Measurements from ENCODE around the gene LRRFIP1. TPM values are rescaled to one million over a fixed set of nuclear protein-coding genes. Genes with fewer than 3 reads are reported as not detected.

The LRRFIP1 gene
- total RNA-seq, 2 experiments from 2014 or later = 264 to 281 TPM

GRCh38 chr2:237823544-237823943, 196.2 kb downstream of the LRRFIP1 start:
- no peak overlapping the region for H3K27ac Mint-ChIP-seq
- CTCF ChIA-PET = no interaction called here

DNA sequence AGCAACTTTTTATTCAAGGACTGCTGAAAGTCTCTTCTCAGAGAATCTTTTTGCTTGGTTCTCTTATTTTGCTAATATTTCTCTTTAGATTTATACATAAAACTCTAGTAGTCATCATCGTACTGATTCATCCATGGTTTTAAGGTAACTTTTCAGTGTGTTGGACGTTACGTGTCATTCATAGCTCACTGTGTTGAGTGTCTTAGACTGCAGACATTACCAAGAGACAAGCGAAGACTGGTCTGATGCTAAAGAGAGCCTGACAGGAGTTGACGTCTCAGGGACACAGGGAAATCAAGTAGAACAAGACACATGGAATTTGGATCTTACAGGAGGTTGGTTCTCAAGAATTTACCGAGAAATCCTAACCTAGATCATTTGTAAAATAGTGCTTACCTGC, 196.7 kb downstream of the LRRFIP1 start:
- ATAC-seq (no peak), DNase-seq (no peak)
- ChIA-PET POLR2A (interaction anchor here (0.6 kb wide), 1 partner anchor 706 kb away, joined by 4 read pairs; no protein-coding TSS in a partner anchor), CTCF (interaction anchor here (0.7 to 1.1 kb wide), 2 partner anchors 10 to 439 kb away, joined by 3 read pairs; no protein-coding TSS in a partner anchor)
- no peaks in the 10 kb centered on the region for H3K4me1 Mint-ChIP-seq (ENCODE audit: low read depth)
- no peaks in the 10 kb centered on the region for H3K27me3 Mint-ChIP-seq
- no peaks in the 10 kb centered on the region for H3K36me3 Mint-ChIP-seq (ENCODE audit: low read depth)
- H3K27ac Mint-ChIP-seq = no peak overlapping the region
- no peak for TF ChIP-seq CTCF (IDR thresholded peaks at IDR 0.05)
- no peaks in the 10 kb centered on the region for H3K9me3 Mint-ChIP-seq
- no peak overlapping the region for H3K4me3 Mint-ChIP-seq
- intact Hi-C loops (cut with micrococcal nuclease) = no loop called here

More at GRCh38 chr2:237823544-237823943, 196.2 kb downstream of the LRRFIP1 start:
- TF ChIP-seq CTCF (IDR thresholded peaks at IDR 0.05) = no peak
- intact Hi-C loops (cut with micrococcal nuclease) = no loop called here
- Mint-ChIP-seq H3K27me3 (no peaks in the 10 kb centered on the region), H3K9me3 (no peaks in the 10 kb centered on the region), H3K36me3 (ENCODE audit: low read depth) (no peaks in the 10 kb centered on the region), H3K4me3 (no peak overlapping the region), H3K4me1 (ENCODE audit: low read depth) (no peaks in the 10 kb centered on the region)
- no peak for ATAC-seq
- POLR2A ChIA-PET = no interaction called here
- no peak for DNase-seq

GRCh38 chr2:237827421-237827987, 200.1 kb downstream of the LRRFIP1 start:
- CTCF ChIA-PET = interaction anchor here (2.1 kb wide), 1 partner anchor 13 kb away, joined by 8 read pairs; no protein-coding TSS in a partner anchor
- no peak for TF ChIP-seq CTCF (IDR thresholded peaks at IDR 0.05)
- no peak for ATAC-seq

More at GRCh38 chr2:237827421-237827987, 200.1 kb downstream of the LRRFIP1 start:
- H3K36me3 Mint-ChIP-seq (ENCODE audit: low read depth) = no peaks in the 10 kb centered on the region
- H3K27me3 Mint-ChIP-seq = no peaks in the 10 kb centered on the region
- no peak for DNase-seq
- intact Hi-C loops (cut with micrococcal nuclease) = no loop called here
- H3K27ac Mint-ChIP-seq = no peak overlapping the region
- H3K4me1 Mint-ChIP-seq (ENCODE audit: low read depth) = no peaks in the 10 kb centered on the region
- POLR2A ChIA-PET = interaction anchor here (0.6 kb wide), 2 partner anchors 82 to 811 kb away, joined by 3 to 4 read pairs; no protein-coding TSS in a partner anchor
- no peaks in the 10 kb centered on the region for H3K9me3 Mint-ChIP-seq
- no peak overlapping the region for H3K4me3 Mint-ChIP-seq

Other genes starting within 250 kb of the LRRFIP1 start
- gene COL6A3, start 213.4 kb upstream of the LRRFIP1 start, total RNA-seq = 1 to 10 TPM; 4.0 to 4.1 TPM
- gene MLPH, start 140.3 kb upstream of the LRRFIP1 start, total RNA-seq = not detected
- gene PRLH, start 61.0 kb upstream of the LRRFIP1 start, total RNA-seq = not detected
- under 1 TPM; 0.14 to 0.69 TPM for gene RAB17, start 36.9 kb upstream of the LRRFIP1 start, total RNA-seq
- gene RBM44, start 171.2 kb downstream of the LRRFIP1 start, total RNA-seq = under 1 TPM; 0.52 to 0.87 TPM
- gene RAMP1, start 232.0 kb downstream of the LRRFIP1 start, total RNA-seq = 1 to 10 TPM; 1.0 to 1.4 TPM

All from activated CD8-positive, alpha-beta T cell treated with anti-CD3 and anti-CD28 coated beads for 36 hours (primary cell).